HepG2 (cell line): ENCODE measurements around the gene DYNC2I2. TPM values are rescaled to one million over a fixed set of nuclear protein-coding genes. Genes with fewer than 3 reads are reported as not detected.
A peak's percentile ranks its signal among the peaks of the same experiment; 100 is the strongest.

Experiments
- EP300 ChIP-seq, 3 experiments: sonication (generic) in 1 of 3; formaldehyde crosslinking in 1 of 3; IDR thresholded peaks; 2 replicates each; pipeline versions ENCODE4 v1.5.1 to v1.6.1; 2011 to 2020; ENCODE audit warnings: low read depth in 2 of 3, low read length in 2 of 3, borderline replicate concordance in 1 of 3, improper control_type of control experiment in 1 of 3, mild to moderate bottlenecking in 1 of 3, missing genetic modification reagents in 1 of 3, moderate library complexity in 1 of 3
- ERF ChIP-seq: IDR thresholded peaks from 2 replicates; pipeline ENCODE4 v1.6.1; 2018; ENCODE audit warnings: missing biosample characterization, missing genetic modification reagents
- ESRRA ChIP-seq: sonication (generic); formaldehyde crosslinking; IDR thresholded peaks from 2 replicates; pipeline ENCODE4 v1.5.1; 2020; ENCODE audit warnings: mild to moderate bottlenecking, low read depth, missing genetic modification reagents
- GABPA ChIP-seq, 2 experiments: IDR thresholded peaks; 2 replicates each; pipeline ENCODE4 v1.6.1; 2011 to 2016; ENCODE audit warnings: low read depth in 2 of 2, low read length in 1 of 2, missing biosample characterization in 1 of 2, missing genetic modification characterization in 1 of 2
- PPARG ChIP-seq: conservative IDR thresholded peaks from 2 replicates; pipeline ENCODE4 v1.6.1; 2016; ENCODE audit warnings: missing biosample characterization, missing genetic modification reagents
- RBAK ChIP-seq: sonication (generic); formaldehyde crosslinking; IDR thresholded peaks from 2 replicates; pipeline ENCODE4 v1.5.1; 2020; ENCODE audit warnings: mild to moderate bottlenecking, missing genetic modification reagents
- SIN3B ChIP-seq: fragments of 150-350 bp; IDR thresholded peaks from 2 replicates; pipeline ENCODE4 v1.6.1; 2014; ENCODE audit warnings: low read length
- SPEN ChIP-seq: sonication (generic); formaldehyde crosslinking; IDR thresholded peaks from 2 replicates; pipeline ENCODE4 v1.5.1; 2020; ENCODE audit warnings: low read depth, mild to moderate bottlenecking, missing genetic modification reagents
- STAG1 ChIP-seq: sonication (generic); formaldehyde crosslinking; IDR thresholded peaks from 2 replicates; pipeline ENCODE4 v1.4.0; 2020; ENCODE audit warnings: missing genetic modification reagents
- ZIK1 ChIP-seq: sonication (generic); formaldehyde crosslinking; IDR thresholded peaks from 2 replicates; pipeline ENCODE4 v1.5.0; 2020; ENCODE audit warnings: mild to moderate bottlenecking, low read depth, missing genetic modification reagents, borderline replicate concordance
- ZNF234 ChIP-seq: sonication (generic); formaldehyde crosslinking; conservative IDR thresholded peaks from 2 replicates; pipeline ENCODE4 v1.5.1; 2020; ENCODE audit warnings: mild to moderate bottlenecking, missing genetic modification reagents
- ZNF235 ChIP-seq: sonication (generic); formaldehyde crosslinking; IDR thresholded peaks from 2 replicates; pipeline ENCODE4 v1.8.1; 2023; ENCODE audit warnings: mild to moderate bottlenecking, missing genetic modification reagents, borderline replicate concordance
- ZNF558 ChIP-seq: sonication (generic); formaldehyde crosslinking; IDR thresholded peaks from 2 replicates; pipeline ENCODE4 v1.9.0; 2022; ENCODE audit warnings: mild to moderate bottlenecking, missing genetic modification reagents, borderline replicate concordance
- ZNF724P ChIP-seq: sonication (generic); formaldehyde crosslinking; IDR thresholded peaks from 2 replicates; pipeline ENCODE4 v1.8.0; 2022; ENCODE audit warnings: missing genetic modification reagents, borderline replicate concordance
- ZNF782 ChIP-seq: sonication (generic); formaldehyde crosslinking; IDR thresholded peaks from 2 replicates; pipeline ENCODE4 v1.4.0; 2020; ENCODE audit warnings: missing genetic modification reagents, mild to moderate bottlenecking, borderline replicate concordance
- ZNF891 ChIP-seq: sonication (generic); formaldehyde crosslinking; IDR thresholded peaks from 2 replicates; pipeline ENCODE4 v1.5.0; 2020; ENCODE audit warnings: mild to moderate bottlenecking, missing genetic modification reagents
- polyA plus RNA-seq, 8 experiments: library from polyadenylated mRNA; depleted of rRNA in 3 of 8; stranded (reverse) in 7 of 8; unstranded in 1 of 8; fragments of >200 nt; fragmentation: Illumina TruSeq in 4 of 8; extraction: Trizol in 4 of 8; gene quantifications; 2 replicates each; pipeline versions ENCODE4 v1.2.1 to v1.2.3, GENCODE V29; 2011 to 2016; ENCODE audit warnings: low read depth in 4 of 8, missing spikeins in 1 of 8, mixed read lengths in 1 of 8; ENCODE audit not compliant: insufficient read depth in 1 of 8
- total RNA-seq, 5 experiments: library from RNA; depleted of rRNA; stranded (reverse); fragments of >200 nt; fragmentation: Illumina TruSeq; extraction: Trizol; gene quantifications; 2 replicates each; pipeline ENCODE4 v1.2.3, GENCODE V29; 2016; ENCODE audit warnings: low read depth in 1 of 5
- TF ChIP-seq, protein P1 (sequence below): sonication (generic); formaldehyde crosslinking; IDR thresholded peaks from 2 replicates; pipeline ENCODE4 v1.4.0; 2020; ENCODE audit warnings: missing genetic modification reagents, borderline replicate concordance
- TF ChIP-seq, protein P2 (sequence below): sonication (generic); formaldehyde crosslinking; IDR thresholded peaks from 2 replicates; pipeline ENCODE4 v1.9.0; 2021; ENCODE audit warnings: missing genetic modification reagents, borderline replicate concordance
- TF ChIP-seq, protein P3 (sequence below): sonication (generic); formaldehyde crosslinking; IDR thresholded peaks from 2 replicates; pipeline ENCODE4 v1.4.0; 2020; ENCODE audit warnings: missing genetic modification reagents, mild to moderate bottlenecking, borderline replicate concordance

Gene DYNC2I2
- total and polyA plus RNA-seq, 2 of the 13 experiments (the other 11 are each of a cell fraction or from before 2014, with no cell fraction given) = 13.7 to 40.2 TPM

DNA sequence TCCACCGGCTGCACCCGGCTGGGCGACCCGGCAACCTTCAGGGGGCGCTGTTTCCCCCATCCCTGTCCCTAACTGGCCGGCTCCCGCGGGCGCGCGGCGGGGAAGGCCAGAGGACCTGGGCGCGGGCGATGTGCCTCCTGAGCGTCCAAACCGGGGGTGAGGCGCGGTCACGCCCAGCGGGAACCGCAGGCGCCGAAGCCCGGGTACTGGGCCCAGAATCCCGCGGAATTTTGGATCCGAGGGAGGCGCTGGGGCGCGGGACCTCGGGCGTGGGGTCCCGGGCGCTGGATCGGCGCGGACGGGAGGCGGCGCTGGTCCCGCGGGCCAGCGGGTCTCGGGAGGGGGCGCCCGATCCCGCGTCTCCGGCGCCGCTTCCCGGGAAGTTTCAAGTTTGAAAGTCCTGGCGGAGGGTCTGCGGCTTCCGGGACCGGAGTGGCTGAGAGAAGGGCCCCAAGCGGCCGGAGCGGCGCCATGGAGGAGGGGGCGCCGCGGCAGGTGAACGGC lies 45.9 kb upstream of the DYNC2I2 start, which contains the start of gene PKN3 (continued):
- TF ChIP-seq, protein P1, sequence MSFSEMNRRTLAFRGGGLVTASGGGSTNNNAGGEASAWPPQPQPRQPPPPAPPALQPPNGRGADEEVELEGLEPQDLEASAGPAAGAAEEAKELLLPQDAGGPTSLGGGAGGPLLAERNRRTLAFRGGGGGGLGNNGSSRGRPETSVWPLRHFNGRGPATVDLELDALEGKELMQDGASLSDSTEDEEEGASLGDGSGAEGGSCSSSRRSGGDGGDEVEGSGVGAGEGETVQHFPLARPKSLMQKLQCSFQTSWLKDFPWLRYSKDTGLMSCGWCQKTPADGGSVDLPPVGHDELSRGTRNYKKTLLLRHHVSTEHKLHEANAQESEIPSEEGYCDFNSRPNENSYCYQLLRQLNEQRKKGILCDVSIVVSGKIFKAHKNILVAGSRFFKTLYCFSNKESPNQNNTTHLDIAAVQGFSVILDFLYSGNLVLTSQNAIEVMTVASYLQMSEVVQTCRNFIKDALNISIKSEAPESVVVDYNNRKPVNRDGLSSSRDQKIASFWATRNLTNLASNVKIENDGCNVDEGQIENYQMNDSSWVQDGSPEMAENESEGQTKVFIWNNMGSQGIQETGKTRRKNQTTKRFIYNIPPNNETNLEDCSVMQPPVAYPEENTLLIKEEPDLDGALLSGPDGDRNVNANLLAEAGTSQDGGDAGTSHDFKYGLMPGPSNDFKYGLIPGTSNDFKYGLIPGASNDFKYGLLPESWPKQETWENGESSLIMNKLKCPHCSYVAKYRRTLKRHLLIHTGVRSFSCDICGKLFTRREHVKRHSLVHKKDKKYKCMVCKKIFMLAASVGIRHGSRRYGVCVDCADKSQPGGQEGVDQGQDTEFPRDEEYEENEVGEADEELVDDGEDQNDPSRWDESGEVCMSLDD (CRISPR knock-in tag) = no peak
- TF ChIP-seq, protein P2, sequence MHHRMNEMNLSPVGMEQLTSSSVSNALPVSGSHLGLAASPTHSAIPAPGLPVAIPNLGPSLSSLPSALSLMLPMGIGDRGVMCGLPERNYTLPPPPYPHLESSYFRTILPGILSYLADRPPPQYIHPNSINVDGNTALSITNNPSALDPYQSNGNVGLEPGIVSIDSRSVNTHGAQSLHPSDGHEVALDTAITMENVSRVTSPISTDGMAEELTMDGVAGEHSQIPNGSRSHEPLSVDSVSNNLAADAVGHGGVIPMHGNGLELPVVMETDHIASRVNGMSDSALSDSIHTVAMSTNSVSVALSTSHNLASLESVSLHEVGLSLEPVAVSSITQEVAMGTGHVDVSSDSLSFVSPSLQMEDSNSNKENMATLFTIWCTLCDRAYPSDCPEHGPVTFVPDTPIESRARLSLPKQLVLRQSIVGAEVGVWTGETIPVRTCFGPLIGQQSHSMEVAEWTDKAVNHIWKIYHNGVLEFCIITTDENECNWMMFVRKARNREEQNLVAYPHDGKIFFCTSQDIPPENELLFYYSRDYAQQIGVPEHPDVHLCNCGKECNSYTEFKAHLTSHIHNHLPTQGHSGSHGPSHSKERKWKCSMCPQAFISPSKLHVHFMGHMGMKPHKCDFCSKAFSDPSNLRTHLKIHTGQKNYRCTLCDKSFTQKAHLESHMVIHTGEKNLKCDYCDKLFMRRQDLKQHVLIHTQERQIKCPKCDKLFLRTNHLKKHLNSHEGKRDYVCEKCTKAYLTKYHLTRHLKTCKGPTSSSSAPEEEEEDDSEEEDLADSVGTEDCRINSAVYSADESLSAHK (CRISPR knock-in tag) = no peak
- TF ChIP-seq SIN3B (peak; percentile 80), ZNF782 (CRISPR knock-in tag) (peak; percentile 59; the same call in 1 of the 2 replicates), ZNF891 (no peak; the same call in 1 of the 2 replicates), ZNF724P (0 out of 2 replicates have a peak, but pooled peaks have one; percentile 23), ZNF235 (CRISPR knock-in tag) (0 out of 2 replicates have a peak, but pooled peaks have one; percentile 19), ZNF234 (CRISPR knock-in tag) (peak; percentile 60; the same call in 1 of the 2 replicates), EP300 (IDR thresholded peaks at IDR 0.05; ENCODE audit: low read depth in 2 of 2, low read length in 2 of 2) (no peak), EP300 (CRISPR knock-in tag; IDR thresholded peaks at IDR 0.05; ENCODE audit: borderline replicate concordance) (no peak), PPARG (CRISPR knock-in tag) (peak; percentile 20; the same call in 1 of the 2 replicates), GABPA (IDR thresholded peaks at IDR 0.05; ENCODE audit: low read depth, low read length) (0 out of 2 replicates have a peak, but pooled peaks have one; percentile 31), GABPA (CRISPR knock-in tag; IDR thresholded peaks at IDR 0.05; ENCODE audit: low read depth) (0 out of 2 replicates have a peak, but pooled peaks have one; percentile 45), RBAK (CRISPR knock-in tag) (no peak), ESRRA (CRISPR knock-in tag) (0 out of 2 replicates have a peak, but pooled peaks have one; percentile 16), ERF (CRISPR knock-in tag) (peak; percentile 54; the same call in 1 of the 2 replicates), ZNF558 (no peak), SPEN (CRISPR knock-in tag) (0 out of 2 replicates have a peak, but pooled peaks have one; percentile 55), ZIK1 (CRISPR knock-in tag) (no peak), STAG1 (CRISPR knock-in tag) (peak; percentile 49)
- TF ChIP-seq, protein P3, sequence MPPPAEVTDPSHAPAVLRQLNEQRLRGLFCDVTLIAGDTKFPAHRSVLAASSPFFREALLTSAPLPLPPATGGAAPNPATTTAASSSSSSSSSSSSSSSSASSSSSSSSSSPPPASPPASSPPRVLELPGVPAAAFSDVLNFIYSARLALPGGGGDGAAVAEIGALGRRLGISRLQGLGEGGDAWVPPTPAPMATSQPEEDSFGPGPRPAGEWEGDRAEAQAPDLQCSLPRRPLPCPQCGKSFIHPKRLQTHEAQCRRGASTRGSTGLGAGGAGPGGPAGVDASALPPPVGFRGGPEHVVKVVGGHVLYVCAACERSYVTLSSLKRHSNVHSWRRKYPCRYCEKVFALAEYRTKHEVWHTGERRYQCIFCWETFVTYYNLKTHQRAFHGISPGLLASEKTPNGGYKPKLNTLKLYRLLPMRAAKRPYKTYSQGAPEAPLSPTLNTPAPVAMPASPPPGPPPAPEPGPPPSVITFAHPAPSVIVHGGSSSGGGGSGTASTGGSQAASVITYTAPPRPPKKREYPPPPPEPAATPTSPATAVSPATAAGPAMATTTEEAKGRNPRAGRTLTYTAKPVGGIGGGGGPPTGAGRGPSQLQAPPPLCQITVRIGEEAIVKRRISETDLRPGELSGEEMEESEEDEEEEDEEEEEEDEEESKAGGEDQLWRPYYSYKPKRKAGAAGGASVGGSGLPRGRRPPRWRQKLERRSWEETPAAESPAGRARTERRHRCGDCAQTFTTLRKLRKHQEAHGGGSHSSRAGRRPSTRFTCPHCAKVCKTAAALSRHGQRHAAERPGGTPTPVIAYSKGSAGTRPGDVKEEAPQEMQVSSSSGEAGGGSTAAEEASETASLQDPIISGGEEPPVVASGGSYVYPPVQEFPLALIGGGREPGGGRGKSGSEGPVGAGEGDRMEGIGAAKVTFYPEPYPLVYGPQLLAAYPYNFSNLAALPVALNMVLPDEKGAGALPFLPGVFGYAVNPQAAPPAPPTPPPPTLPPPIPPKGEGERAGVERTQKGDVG (CRISPR knock-in tag) = no peak
